NCI-H2227 (cell line): ENCODE results near the gene GTF3C4.

Experiments
- DNase-seq: peaks from one replicate; lab custom pipeline; 2025; ENCODE audit not compliant: unreplicated experiment; lab: John Stamatoyannopoulos, UW

The GTF3C4 gene

DNA sequence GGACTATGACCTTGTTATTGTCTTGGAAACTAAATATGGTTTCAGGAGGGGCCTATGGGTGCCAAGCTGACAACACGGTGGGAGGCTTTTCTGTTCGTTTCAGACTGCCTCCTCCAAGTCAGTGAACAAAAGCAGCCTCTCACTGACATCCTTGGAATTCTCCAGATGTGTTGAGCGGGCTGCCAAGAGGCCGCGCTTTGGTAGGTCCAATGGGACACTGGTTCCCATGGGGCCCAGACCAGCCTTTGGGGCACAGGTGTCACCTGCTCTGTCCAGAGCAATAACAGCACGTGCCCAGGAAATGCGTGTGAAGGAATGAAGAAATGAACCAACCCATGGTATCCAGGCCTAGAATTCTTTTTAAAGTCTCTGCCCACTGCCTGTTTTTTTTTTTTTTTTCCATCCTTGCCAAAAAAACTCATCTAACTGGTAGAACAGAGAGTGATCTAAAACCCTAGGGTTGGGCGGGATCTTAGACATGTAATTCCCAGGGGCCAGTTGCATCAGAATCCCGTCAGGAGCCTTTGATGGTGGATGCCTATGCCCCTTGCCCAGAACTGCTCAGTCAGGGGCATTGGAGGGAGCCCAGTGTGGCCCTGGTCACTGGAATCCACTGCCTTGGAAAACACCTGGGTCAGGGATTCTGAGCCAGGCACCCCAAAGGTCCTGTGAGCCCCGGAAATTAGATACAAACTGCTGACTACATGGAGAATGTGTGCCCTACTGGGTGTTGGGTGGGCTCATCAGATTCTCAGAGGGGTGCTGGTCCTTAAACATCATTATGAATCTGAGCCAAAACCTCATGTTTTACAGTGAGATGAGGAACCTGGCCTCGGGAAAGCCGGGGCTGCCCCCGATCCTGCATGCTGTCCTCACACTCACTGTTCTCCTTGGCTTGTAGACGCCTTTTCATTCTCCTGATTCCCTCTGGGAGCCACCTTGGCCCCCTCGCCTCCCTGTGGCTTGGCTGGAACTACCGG is 60.1 kb downstream of the GTF3C4 start:
- no peak for DNase-seq

DNA sequence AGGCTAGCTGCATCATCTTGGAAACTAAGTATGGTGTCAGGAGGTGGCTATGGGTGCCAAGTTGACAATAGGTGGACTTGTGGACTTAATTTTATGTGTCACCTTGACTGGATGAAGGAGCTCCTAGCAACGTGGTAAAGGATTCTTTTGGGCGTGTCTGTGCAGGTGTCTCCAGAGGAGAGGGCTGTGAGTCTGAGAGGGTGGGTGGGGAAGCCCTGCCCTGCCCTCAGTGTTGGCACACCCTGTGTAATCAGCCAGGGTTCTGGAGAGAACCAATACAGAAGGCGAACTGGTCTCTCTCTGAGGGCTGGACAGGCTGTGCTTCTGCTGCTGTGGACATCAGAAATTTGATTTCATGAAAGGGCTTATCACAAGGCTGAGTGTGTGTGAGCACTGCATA is 61.0 kb downstream of the GTF3C4 start:
- DNase-seq = no peak

DNA sequence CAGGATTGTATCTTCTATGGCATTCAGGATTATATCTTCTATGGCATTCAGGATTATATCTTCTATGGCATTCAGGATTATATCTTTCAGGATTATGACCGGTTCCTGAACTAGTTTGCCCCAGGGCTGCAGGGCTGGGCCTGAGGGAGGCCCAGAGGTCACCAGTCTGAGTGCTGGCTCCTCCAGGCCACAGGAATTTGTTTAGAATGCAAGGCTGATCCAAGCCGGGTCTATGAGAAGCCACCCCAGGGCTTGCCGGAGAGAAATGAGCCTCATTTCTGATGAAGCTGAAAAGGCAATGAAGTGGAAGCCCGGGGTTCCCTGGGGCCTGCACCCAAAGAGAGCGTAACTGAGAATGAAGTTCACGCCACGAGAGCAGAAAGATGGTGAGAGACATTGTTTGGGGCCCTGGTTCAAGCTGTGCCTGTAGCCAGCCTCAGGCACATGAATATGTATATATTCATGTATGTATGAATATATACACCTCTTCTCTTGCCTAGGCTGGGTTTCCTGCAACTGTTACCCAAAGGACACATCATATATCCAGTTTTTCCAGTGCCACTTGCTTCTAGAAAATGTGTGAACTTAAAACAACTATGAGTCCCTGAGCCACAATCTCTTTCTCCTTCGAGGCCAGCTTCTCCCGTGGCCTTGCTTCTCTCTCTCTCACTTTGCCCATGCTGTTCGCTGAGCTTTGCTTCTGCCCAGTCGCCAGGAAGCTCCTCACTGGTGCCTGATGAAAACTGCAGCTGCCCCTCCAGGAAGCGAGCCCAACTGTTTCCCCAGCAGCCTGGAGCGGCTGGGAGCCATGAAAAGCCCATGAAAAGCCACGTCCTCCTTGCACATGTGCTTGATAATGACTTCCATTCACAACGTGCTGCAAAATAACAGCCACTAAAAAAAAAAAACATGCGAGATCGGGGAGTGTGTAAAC is 62.3 kb downstream of the GTF3C4 start:
- DNase-seq = no peak

DNA sequence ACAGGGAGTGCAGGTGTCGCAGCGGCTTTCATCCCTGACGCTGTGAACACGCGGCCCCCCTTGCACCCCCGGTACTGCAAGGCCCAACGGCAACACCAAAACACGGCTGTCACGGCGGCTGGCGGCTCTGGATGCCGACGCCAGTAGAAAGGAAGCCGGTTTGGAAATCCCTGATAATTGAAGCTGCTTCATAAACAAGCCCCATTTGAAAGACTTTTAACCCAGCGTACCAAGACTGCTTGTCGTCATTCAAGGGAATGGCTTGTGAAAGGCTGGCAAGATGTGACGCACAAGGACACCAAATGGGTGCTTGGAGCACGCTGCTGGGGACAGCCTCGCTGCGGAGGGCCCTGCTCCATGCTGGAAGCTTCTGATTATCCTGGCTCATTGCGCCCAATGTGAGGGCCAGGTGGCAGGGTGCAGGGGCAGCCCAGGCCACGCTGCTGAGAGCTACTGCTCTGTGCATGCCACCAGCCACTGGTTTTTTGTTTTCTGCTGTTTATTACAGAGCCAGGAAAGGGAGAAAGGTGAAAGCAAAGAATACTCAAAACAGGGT is 63.1 kb downstream of the GTF3C4 start:
- DNase-seq = no peak

DNA sequence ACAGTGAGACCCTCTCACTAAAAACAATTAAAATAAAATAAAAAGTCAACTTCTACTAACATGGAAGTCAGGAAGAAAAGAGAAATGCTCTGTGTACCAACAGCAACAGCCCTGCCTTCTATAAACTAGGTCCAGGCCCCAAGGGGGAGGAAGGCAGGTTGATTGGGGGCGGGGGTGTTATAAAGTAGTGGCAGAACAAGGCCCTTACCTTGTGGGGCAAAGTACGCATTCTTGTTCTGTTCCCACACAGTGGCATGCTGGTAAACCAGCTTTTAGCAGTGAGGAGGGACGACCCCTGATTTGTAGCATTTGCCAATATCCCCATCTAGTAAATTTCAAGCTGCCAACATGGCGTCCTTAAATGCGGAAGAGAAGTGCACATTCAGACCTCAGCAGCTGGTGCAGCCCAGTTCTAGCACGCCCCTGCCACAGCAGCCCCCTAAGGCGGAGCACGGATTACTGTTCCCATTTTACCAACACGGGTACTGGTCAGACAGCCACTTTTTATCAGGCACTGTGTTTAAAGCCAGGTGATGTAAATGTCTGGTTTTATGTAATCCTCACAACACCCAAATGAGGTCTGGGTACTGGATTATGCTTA is 69.5 kb downstream of the GTF3C4 start:
- no peak for DNase-seq

DNA sequence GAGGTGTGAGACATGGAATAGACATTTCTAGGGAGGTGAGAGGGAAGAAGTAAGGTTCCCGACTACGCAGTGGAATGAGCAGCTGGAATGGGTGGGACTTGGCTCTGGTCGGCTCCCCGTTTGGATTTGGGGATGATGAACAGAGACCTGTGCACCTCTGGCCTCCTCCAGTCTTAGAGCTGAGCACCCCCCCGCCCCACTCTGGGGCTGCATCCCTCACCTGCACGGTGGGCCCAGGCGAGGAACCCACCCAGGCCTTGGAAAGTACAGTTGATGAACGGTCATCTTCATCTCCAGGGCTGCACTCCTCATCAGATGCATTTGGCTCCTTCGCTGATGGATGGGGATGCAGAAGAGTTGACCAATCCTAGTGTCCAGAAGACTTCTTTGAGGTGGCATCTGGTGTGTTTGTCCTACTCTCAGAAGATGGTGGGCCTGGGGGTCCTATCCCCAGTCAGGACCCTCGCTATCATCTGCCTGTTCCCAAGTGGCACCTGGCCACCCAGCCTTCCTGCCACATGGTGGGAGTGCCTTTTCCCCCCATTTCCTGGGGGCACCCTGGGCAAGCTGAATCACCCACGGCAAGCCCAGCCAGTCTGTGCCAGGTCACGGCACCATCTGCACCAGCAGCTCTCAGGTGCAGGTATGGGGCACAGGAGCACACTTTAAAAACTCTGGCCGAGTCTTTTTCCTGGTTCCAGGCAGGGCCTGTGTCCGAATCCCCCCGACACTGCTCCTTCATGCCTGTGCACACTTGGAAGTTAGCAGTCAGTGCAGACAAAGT is 70.5 kb downstream of the GTF3C4 start:
- no peak for DNase-seq

DNA sequence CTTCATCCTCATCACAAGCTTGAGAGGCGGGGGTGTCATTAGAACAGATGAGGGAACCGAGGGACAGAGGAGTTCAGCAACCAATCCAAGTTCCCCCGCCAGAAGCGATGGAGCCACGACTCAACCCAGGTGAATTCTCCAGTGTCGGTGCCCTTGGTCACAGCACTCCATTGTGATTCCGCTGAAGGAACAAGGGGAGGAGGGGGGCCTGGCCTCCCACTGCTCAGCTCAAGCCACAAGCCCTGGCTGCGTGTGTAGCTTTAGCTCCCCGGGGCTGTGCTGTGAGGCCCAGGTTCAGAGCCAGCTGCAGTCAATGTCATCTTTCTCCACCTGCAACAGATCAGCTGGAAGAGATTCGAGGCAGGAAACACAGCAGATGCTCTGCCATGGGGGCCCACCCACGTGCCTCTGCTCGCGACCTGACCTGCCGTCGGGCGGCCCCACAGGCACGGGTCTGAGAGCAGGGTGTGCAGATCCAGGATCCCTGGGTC is 72.6 kb downstream of the GTF3C4 start:
- no peak for DNase-seq

DNA sequence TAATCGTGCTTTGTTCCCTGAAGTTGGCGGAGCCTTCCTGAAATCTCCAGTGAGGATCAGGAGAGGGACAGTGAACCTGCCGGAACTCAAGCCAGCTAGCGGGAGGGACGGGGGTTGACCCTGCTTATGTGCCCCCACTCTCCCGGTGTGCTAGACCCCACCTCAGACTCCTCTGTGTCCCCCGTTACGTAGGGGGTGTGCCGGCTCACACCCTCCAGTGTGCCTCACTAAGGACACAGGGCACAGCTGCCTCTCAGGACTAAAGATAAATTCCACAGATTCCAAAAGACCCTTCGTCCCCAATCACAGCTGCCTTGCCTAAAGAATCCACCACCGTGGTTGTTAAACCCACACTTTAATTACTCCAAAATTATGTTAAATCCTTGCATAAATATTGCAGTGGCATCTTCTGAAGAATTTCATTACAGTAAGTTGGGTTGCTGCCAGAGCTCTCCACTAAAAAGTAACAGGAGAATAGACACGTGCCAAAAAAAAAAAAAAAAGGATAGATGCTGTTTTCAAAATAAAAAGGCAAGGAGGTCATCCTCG is 73.7 kb downstream of the GTF3C4 start:
- no peak for DNase-seq
